ENCODE results near the gene PAPSS2. TPM values are rescaled to one million over a fixed set of nuclear protein-coding genes. Genes with fewer than 3 reads are reported as not detected.
"Not testable (repeated sequence)": the region's sequence is repeated elsewhere in the genome, so short reads cannot be mapped to it uniquely, and the experiment has no call there.

PAPSS2 gene
- total RNA-seq, 1 experiment from 2014 or later = 24.5 TPM

- H2AK5ac ChIP-seq (ENCODE audit: insufficient read length, low read length); H3K56ac ChIP-seq (ENCODE audit: insufficient read length, low read depth, low read length); H3K23me2 ChIP-seq (ENCODE audit: insufficient read length, low read depth, low read length, poor library complexity, severe bottlenecking); H3K14ac ChIP-seq (ENCODE audit: insufficient read depth, low read length); H3K27me3 ChIP-seq (ENCODE audit: insufficient read depth, low read length); H2AFZ ChIP-seq (ENCODE audit: low read length); H3K27ac ChIP-seq (ENCODE audit: insufficient read length, low read depth, low read length); H3K4ac ChIP-seq (ENCODE audit: low read depth, low read length); H3K79me1 ChIP-seq (ENCODE audit: insufficient read depth, low read depth, low read length, poor library complexity, severe bottlenecking); H4K5ac ChIP-seq (ENCODE audit: insufficient read length, low read depth, low read length); H2BK5ac ChIP-seq (ENCODE audit: insufficient read length, low read length); H3K79me2 ChIP-seq (ENCODE audit: insufficient read depth, low read length); H4K20me1 ChIP-seq (ENCODE audit: control insufficient read depth, insufficient read depth, insufficient read length); H3K4me2 ChIP-seq (ENCODE audit: insufficient read depth, insufficient read length, low read length); H3K4me3 Mint-ChIP-seq; H2BK120ac ChIP-seq (ENCODE audit: low read depth, low read length, poor library complexity, severe bottlenecking); H3K9ac ChIP-seq (ENCODE audit: extremely low read depth, insufficient read length, low read length); H3K4me1 ChIP-seq (ENCODE audit: insufficient read depth, low read length); H2BK12ac ChIP-seq (ENCODE audit: insufficient read length, low read depth, low read length); H3K27ac Mint-ChIP-seq; H2BK15ac ChIP-seq (ENCODE audit: low read depth, low read length); H3K18ac ChIP-seq (ENCODE audit: insufficient read length, low read depth, low read length); H3T11ph ChIP-seq (ENCODE audit: low read length); DNase-seq; H3K27me3 Mint-ChIP-seq (ENCODE audit: low read depth); H4K8ac ChIP-seq (replicated peaks; ENCODE audit: insufficient read length, low read depth, low read length); H4K91ac ChIP-seq (ENCODE audit: insufficient read length, low read depth, low read length); H3K9me3 ChIP-seq (ENCODE audit: control insufficient read depth, low read depth, low read length); H3K23ac ChIP-seq (ENCODE audit: insufficient read length, low read depth, low read length); H2BK20ac ChIP-seq (ENCODE audit: low read depth, low read length, poor library complexity, severe bottlenecking): not testable (repeated sequence)
- Mint-ChIP-seq H3K36me3 (ENCODE audit: insufficient read depth in 1 of 3, low read depth in 3 of 3) (peaks cover 21 to 28% (median 21%) of the 10 kb centered on the region in 3 experiments), H3K9me3 (peaks cover 21 to 28% of the 10 kb centered on the region in 2 experiments), H3K4me1 (peaks cover 21 to 29% of the 10 kb centered on the region in 2 experiments)
- WGBS (ENCODE audit: extremely low coverage, insufficient read length, low lambda C conversion rate) = no CpG with 5 or more reads among the region's 2 CpGs
These were observed 48.3 kb upstream of the PAPSS2 start for GRCh38 chr10:87611341-87611740.

Measured in H9 (cell line).